NK-92 treated with Interleukin-12 subunit alpha and Interleukin-12 subunit beta, amount 100 ng/mL, for 24 hours (cell line): ENCODE results near the gene DMRT2.

Source experiments
- DNase-seq: peaks from one replicate; lab custom pipeline; 2025; lab: John Stamatoyannopoulos, UW

Gene DMRT2

GRCh38 chr9:1050125-1050895 is at the start of gene DMRT2:
DMRT2 (plus strand) TSS chr9:1050357; CDS start chr9:1051614, 1,257 bp downstream.
- DNase-seq: no peak

DNA sequence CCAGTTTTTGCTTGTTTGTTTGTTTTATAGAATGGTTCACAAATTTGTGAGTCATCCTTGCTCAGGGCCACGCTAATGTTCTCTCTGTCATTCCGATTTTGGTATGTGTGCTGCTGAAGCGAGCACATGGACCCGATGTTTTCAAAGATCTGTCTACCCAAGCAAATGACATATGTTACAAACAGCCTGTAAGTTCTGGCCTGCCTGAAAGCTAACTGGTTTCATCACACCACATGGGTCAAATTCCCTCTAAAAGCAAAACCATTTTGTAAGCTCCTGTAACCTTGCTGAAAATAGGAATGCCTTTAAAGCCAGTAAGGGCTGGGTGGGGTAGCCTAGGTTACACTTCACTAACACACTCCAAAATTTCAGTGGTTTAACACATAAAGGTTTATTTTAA is 48.3 kb upstream of the DMRT2 start:
- no peak for DNase-seq

GRCh38 chr9:1002678-1003077 is 47.5 kb upstream of the DMRT2 start:
- no peak for DNase-seq

GRCh38 chr9:1005043-1005667 is 45.0 kb upstream of the DMRT2 start:
- peak; percentile 54 for DNase-seq

DNA sequence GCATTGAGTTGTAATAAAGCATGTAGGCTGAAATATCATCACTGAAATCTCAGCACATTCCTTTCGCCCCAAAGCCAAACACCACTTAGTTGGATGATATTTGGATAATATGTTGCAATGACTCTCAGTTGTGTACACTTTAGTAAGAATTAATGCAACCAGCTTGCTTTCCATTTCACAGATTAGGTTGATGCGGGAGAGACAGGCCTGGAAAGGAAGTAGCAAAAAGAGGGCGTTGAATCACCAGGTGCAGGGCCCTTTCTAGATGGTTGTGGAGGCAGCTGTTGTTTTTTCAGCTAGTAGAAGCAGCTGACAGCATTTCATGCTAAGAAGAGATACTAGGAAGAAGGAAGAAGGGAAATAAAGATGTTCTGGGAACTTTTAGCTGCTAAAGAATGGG is 42.8 kb upstream of the DMRT2 start:
- DNase-seq: no peak

GRCh38 chr9:1008216-1008615 is 41.9 kb upstream of the DMRT2 start:
- DNase-seq: no peak

DNA sequence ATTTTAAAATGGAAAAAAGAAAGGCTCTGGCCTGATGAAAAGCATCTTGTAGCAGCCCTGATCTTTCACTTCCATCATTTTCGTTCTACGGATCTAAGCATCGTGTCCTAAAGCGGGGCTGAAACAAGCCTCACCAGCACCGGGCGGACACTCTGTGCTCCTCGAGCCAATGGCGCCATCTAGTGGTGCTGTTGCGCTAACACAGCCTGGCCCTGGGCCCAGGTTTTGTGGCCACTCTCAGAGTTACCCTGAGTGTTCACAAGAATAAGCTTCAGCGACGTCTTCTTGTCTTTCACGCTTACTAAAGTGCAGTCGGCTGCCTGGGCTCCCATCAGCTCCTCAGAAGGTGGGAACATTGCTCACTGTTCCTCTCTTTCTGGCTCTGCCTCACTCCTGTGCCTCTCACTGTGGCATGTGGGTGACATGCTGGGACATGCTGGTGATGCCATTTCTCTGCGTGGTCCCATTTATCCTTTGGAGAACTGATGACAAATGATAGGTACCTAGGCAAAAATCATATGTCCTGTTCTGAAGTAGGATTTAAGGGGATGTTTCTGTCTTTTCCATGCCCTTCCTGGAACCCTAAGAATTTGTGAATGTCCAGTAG is 41.0 kb upstream of the DMRT2 start:
- peak; percentile 59 for DNase-seq

DNA sequence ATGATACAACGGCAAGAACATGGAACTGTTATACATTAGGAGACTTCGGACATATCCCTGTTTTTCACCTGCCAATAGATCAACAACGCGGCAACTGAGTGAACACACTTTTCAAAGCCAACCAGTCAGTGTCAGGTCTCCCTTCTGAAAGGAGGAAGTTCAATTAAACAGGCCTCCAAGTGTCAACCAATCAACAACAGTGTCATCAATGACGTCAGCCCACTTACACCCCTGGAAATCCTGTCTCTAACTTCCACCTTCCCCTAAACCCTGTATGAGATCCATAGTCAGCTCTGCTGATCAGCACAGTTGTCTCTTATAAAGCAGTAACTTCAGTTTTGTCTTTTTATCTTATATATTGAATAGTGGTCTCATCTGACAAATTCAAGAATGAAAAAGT is 37.1 kb upstream of the DMRT2 start:
- DNase-seq: no peak

DNA sequence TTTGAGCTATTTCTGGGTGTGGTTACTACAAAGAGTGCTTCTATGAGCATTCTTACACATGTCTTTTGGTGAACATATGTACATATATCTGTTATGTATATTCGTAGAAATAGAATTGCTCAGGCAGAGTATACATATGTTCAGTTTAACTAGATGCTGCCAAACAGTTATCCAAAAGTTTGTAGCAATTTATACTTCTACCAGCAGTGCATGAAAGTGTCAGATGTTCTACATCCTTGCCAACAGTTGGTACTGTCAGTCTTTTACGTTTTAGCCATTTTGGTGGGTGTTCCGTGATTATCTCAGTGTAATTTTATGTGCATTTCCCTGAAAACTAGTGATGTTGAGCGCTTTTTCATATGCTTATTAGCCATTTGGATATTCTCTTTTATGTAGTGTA is 35.9 kb upstream of the DMRT2 start:
- no peak for DNase-seq

GRCh38 chr9:1014640-1015039 is 35.5 kb upstream of the DMRT2 start:
- no peak for DNase-seq

GRCh38 chr9:1018121-1018520 is 32.0 kb upstream of the DMRT2 start:
- DNase-seq: peak; percentile 20

DNA sequence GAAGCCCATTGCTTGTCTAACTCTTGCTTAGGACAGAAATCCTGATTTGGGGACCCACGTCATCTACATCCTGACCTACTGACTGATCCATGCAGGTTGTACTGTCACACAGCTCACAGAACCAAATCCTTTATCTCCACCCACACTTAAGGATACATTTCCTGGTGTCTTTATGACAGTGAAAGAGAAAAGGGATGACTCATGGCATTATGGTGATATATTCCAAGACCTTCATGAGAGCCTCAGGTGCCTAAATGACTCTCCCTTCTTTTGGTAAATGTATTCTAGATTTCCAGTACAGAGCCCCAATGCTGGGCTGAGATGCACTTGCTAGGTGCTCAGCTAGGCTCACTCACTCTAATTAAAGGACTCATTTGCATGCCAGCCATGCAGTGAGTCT is 26.0 kb upstream of the DMRT2 start:
- no peak for DNase-seq

DNA sequence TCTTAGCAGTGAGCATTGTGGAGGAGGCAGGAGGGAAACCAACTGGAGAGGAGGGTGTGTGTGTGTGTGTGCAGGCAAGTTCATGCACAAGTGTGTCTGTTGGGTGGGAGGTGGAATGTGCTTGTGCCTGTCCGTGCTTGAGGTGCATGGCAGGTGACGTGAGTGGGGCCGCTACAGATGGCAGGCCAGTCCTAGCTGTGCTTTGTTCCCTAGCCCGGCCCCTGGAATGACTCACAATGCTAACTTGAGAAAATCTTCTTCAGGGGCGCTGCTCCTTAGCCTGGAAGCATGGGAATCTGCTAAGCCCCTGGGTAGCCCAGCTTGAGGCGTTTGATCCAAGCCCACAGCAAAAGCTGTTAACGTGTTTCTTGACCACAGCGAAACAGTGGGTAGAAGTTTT is 25.0 kb upstream of the DMRT2 start:
- DNase-seq: no peak

DNA sequence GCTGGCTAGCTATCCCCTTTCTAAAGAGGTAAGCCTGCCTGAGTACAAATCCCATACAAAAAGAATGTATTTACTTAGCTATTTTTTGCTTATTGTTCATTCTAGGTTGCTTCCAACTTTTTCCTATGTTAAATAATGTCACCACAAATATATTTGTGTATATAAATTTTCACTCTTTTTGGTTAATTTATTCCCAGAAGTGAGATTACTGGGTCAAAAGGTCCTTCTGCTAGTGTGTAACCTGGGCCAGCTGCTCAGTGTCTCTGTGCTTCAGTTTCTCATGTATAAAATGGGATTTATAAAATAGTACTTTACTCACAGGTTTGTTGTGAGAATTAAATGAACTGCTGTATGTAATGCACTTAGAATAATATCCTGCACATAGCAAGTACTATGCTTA is 23.9 kb upstream of the DMRT2 start:
- DNase-seq: no peak

DNA sequence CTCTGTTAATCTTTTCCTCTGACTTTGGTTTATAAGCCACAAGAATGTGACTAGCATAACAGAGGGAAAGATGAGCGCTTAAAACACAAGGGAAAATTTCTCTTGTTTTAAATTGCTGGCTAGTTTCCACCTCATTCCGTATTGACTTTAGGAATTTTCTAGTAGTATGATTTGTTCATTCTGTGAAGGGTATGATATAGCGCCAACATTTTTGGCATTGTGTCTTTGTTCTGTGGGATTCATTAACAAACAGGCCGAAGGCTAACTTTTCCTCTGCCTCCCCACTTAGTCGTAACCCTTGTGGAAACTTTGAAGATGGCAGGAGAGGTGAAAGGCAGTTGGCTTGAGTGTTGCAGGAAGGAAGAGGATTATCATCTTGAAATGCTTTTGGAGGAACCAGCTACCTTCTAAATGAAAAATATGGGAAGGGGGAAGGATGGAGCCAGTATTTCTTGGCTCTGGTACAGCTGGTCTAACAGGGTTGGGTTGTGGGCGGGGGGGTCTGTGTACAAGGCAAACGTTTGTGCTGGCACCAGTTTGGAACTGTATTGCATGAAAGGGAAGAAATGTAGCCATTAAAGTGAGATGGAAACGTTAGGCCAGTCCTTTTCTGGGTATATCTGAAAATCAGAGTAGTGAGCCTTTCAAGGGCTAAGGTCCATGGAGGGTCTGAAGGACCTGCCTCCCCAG is 21.5 kb upstream of the DMRT2 start:
- DNase-seq: no peak

DNA sequence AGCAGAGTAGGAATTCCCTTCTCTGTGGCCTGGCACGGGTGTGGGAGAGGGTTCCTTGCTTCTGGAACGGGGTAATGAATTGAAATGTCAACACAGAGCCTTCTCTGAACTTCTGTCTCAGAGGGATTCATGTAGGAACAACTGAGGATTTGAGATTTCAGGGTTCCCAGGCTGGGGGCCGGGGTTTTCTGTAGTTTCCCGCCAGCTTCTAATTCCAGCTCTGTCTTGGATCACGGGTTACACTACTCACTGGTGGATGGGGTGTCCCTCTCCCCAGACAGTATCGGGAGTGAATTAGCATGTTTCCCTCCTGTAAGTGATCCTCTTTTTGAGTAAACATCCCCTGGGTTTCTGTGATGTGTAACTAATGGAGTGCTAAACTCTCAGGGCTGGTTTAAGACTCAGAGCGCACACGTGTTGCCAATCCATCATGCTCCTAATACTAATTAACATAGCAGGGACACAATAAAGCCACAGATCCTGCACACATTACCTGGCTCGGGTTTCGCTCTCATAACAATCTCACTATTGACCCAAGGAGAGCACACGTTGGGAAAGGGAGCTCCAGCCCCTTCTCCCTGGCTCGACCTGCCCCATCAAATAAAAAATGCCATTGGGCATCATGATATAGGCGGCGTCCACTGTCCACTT is 18.1 kb upstream of the DMRT2 start:
- DNase-seq: no peak

DNA sequence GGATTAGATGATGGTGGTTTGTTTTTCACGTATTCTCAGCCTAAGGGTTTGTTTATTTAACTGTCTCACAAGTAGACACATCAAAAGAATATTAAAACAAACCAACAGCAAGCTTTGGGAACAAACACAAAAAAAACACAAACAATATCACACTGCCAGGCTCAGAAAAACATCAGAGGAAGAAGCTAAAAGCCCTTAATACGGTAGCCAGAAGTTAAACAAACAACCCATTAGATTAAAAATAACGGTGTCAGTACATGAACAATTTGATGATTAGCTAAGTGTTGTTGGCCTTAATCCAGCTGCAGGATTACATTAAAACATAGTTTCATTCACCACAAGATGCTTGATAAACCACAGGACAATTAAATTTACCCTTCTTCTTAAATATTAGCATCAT is 15.9 kb upstream of the DMRT2 start:
- DNase-seq: no peak

- DNase-seq: no peak
Measured at GRCh38 chr9:1039589-1039988, 10.6 kb upstream of the DMRT2 start.

GRCh38 chr9:1042466-1042865 is 7.7 kb upstream of the DMRT2 start:
- no peak for DNase-seq

DNA sequence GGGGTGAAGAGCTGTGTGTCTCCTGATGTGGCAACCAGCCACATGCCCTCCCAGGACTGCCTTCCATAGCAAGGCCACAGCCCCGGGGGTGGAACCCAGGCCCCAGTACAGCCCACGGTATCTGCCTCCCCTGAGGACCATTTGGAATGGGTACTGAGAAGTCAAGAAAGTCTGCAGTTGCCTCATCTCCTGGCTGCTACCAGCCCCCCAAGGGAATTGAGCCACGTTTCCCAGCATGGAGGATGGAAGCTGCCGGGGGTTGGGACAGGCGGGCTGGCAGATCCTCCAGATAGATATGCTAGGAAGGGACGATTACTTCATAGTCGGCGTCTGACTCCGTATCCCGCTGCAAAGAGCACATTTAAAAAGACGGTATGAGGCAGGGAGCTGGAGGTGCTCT is 5.5 kb upstream of the DMRT2 start:
- no peak for DNase-seq

DNA sequence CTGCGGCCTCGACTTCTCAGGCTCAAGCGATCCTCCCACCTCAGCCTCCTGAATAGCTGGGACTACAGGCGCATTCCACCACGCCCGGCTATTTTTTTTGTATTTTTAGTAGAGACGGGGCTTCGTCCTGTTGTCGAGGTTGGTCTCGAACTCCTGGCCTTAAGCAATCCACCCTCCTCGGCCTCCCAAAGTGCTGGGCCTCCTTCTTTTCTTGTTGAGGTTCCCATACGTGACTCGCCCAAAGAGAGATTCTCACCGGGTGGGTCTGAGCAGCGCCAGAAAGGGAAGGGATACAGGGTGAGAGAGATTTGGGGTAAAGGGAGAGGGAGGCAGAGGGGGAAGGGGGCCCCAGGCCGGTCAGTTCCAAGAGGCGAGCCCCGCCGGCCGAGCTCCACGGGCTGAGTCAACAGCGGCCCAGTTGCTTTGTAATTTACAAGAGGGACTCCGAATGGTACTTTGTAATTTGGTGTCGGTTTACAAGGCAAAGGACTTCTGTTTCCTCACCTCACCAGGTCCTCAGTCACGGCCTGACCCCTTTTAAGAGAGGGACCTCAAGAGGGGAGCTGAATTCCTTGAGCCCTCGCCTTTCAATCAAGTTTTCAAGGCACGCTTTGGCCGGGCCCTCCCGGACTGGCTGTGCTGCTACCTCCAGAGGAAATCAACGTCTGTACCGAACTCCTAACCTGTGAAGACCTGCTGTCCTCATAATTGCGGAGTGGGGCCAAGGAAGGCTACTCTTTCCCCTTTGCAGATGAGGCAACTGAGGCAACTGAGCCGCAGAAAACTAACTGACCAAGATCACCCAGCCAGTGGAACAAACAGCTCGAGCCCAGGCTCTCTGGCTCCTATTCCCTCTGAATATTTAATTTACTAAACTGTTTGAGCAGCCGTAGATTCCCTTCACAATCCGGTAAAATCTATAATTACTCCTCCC is 3.3 kb upstream of the DMRT2 start:
- DNase-seq: no peak
